WTC11 (cell line): ENCODE results near the gene TSEN54.

Experiments
- AFF4 ChIP-seq: sonication (generic); formaldehyde crosslinking; IDR thresholded peaks from 2 replicates; pipeline ENCODE4 v1.8.1; 2023; ENCODE audit warnings: mild to moderate bottlenecking, missing genetic modification reagents, borderline replicate concordance
- CDX4 ChIP-seq: fragments of 250-450 bp; sonication (Bioruptor Pico); IDR thresholded peaks from 2 replicates; pipeline ENCODE4 v1.9.0; 2021; ENCODE audit warnings: moderate library complexity, mild to moderate bottlenecking, inconsistent platforms, borderline replicate concordance
- CREM ChIP-seq: sonication (generic); formaldehyde crosslinking; IDR thresholded peaks from 2 replicates; pipeline ENCODE4 v1.8.1; 2022; ENCODE audit warnings: mild to moderate bottlenecking, missing genetic modification reagents, moderate library complexity
- CTCF ChIP-seq: fragments of 200-600 bp; IDR thresholded peaks from 2 replicates; pipeline ENCODE4 v1.8.0; 2022; ENCODE audit warnings: antibody characterized with exemption
- E2F4 ChIP-seq: sonication (generic); formaldehyde crosslinking; IDR thresholded peaks from 2 replicates; pipeline ENCODE4 v1.8.1; 2022; ENCODE audit warnings: low read depth, mild to moderate bottlenecking, moderate library complexity, missing genetic modification reagents, borderline replicate concordance
- ELF4 ChIP-seq: sonication (generic); formaldehyde crosslinking; IDR thresholded peaks from 2 replicates; pipeline ENCODE4 v1.8.1; 2022; ENCODE audit warnings: low read depth, mild to moderate bottlenecking, moderate library complexity, missing genetic modification reagents
- NR3C1 ChIP-seq: sonication (generic); formaldehyde crosslinking; conservative IDR thresholded peaks from 2 replicates; pipeline ENCODE4 v1.8.1; 2023; ENCODE audit warnings: low read depth, mild to moderate bottlenecking, missing genetic modification reagents
- PREB ChIP-seq: sonication (generic); formaldehyde crosslinking; IDR thresholded peaks from 2 replicates; pipeline ENCODE4 v1.8.1; 2022; ENCODE audit warnings: mild to moderate bottlenecking, missing genetic modification reagents, moderate library complexity, borderline replicate concordance
- USF2 ChIP-seq: sonication (generic); formaldehyde crosslinking; IDR thresholded peaks from 2 replicates; pipeline ENCODE4 v1.8.1; 2023; ENCODE audit warnings: mild to moderate bottlenecking, missing genetic modification reagents, moderate library complexity
- ZBTB21 ChIP-seq: sonication (generic); formaldehyde crosslinking; IDR thresholded peaks from 2 replicates; pipeline ENCODE4 v1.8.1; 2023; ENCODE audit warnings: mild to moderate bottlenecking, missing genetic modification reagents, borderline replicate concordance
- ZNF263 ChIP-seq: sonication (generic); formaldehyde crosslinking; IDR thresholded peaks from 2 replicates; pipeline ENCODE4 v1.8.1; 2022; ENCODE audit warnings: low read depth, mild to moderate bottlenecking, moderate library complexity, missing genetic modification reagents

- TF ChIP-seq CTCF (no peak), CDX4 (CRISPR knock-in tag) (no peak), NR3C1 (no peak), PREB (CRISPR knock-in tag) (no peak), USF2 (CRISPR knock-in tag) (no peak), E2F4 (CRISPR knock-in tag) (no peak), ZBTB21 (no peak), ZNF263 (CRISPR knock-in tag) (no peak), AFF4 (no peak), CREM (no peak), ELF4 (CRISPR knock-in tag) (no peak)
Measured at GRCh38 chr17:75473246-75473645, 43.1 kb upstream of the TSEN54 start.
